HG03064 (cell line): ENCODE data around the gene CUX1.

Experiments
- ATAC-seq: cut with Tn5 transposase; IDR thresholded peaks from one replicate; pipeline ENCODE4 v1.9.1; 2021; ENCODE audit warnings: low read depth; ENCODE audit not compliant: unreplicated experiment

CUX1 gene

DNA sequence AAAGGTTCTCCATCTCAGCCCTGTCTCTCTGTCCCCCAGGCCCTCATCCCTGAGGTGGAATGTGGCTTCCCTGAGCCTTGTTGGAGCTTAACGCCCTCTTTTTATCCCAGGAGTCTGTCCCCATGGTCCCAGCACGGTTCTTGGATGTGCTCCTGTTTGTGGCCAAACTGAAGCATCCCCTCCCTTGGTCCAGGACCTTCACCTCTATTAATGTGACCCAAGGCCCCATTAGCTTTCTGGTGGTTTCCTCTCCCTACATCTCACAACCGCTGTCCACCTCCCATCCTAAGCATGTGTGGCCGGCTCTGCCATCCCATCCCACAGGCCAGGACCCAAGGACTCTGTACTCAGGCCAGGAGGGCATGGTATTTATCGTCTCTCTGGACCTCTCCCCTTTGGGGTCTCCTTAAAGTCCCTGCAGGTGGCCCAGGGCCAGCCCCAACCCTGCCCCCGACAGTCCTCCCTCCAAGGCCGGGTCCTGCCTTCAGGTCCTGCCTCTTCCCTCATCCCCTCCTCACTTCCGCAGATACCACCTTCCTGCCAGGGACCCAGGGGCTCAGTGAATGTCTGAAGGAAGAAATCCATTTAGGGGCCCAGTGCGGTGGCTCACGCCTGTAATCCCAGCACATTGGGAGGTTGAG, 453.9 kb downstream of the CUX1 start:
- ATAC-seq = no peak

DNA sequence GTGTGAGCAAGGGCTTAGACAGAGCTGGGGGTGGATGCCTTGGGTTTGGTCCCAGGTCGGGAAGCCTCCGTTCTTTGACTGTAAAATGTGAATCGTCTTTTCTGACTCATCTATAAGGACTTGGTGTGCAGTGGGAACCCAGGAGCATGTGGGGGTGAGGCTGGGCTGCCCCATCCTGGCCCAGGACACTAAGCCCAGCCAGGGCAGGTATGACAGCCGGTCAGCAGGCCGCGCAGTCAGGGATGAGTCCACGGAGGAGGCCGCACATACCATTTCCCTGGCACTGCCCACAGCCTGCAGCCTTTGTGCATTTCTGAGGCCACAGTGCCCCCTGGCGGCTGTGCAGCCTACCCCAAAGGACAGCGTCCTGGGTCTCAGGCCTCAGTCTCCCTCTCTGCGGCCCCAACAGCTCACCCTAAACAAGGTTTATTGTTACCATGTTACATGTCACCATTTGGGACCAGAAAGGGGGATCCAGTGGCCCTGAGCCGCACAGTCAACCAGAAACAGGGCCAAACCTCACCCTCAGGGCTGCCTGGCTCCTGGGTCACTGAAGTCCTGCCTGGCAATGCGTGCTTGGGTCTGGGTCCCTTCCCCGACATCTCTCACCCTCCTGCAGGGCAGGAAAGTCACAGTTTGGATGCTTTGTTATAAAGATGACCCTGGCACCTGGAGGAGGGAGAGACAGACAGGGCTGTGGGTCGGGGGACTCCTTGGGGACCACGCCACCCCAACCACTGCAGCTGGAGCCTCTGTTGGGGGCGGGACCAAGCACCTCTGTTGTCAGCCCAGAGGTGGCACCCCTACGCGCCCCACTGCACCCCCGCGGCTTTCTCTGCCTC, 454.9 kb downstream of the CUX1 start:
- no peak for ATAC-seq

DNA sequence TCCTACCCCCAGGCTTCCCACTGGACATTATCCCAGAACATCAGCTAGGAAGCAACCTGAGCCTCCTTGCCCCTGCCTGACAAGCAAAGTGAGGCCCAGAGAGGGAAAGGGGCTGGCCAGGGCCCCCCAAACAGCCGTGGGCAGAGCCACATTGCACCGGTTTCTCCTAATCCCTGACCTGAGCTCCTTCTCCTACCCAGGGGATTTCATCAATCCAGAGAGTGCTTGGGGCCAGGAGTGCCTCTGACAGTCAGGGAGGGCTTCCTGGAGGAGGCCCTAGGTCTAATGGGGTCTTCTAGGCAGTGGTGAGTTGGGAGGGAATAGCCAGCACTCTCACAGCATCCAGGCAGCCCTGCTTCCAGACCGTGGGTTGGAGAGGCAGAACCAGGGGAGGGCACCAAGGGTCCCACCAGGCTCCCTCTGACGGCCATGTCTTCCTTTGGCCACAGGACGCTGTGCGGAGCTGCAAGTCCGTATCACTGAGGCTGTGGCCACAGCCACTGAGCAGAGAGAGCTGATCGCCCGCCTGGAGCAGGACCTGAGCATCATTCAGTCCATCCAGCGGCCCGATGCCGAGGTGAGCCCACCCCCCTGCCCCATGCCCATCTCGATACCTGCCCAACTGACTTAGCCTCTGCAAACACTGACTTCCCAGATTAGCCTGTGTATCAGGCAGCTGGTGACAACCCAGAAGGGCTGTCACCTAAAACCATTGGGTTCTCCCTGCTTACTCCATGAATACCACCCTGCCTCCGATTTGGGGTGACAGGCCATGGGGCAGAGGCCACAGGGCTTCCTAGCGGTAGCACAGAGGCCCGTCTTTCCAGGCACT, 455.7 kb downstream of the CUX1 start:
- no peak for ATAC-seq

- no peak for ATAC-seq
These were observed 456.6 kb downstream of the CUX1 start for GRCh38 chr7:102273749-102274712.

- ATAC-seq = no peak
These were observed 457.8 kb downstream of the CUX1 start for GRCh38 chr7:102275123-102275703.

DNA sequence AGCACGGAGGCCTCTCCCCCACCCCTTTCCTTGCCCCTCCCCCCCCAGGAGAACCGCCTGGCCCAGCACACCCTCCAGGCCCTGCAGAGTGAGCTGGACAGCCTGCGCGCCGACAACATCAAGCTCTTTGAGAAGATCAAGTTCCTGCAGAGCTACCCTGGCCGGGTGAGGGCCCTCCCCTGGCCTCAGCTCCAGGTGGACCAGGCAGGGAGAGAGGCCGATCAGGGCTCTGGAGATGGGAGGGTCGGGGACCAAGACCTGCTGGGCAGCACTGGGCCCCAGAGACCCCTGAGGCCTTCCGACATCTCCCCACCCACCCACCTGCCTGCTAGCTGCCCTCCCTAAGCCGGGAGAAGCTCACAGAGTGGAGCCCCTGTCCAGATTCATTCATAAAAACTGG, 460.5 kb downstream of the CUX1 start:
- no peak for ATAC-seq

- peak; percentile 67 for ATAC-seq
These were observed 462.3 kb downstream of the CUX1 start for GRCh38 chr7:102279537-102280400.

- ATAC-seq = no peak
These were observed 463.1 kb downstream of the CUX1 start for GRCh38 chr7:102280521-102280920.

GRCh38 chr7:102281785-102282184, 464.4 kb downstream of the CUX1 start:
- no peak for ATAC-seq

DNA sequence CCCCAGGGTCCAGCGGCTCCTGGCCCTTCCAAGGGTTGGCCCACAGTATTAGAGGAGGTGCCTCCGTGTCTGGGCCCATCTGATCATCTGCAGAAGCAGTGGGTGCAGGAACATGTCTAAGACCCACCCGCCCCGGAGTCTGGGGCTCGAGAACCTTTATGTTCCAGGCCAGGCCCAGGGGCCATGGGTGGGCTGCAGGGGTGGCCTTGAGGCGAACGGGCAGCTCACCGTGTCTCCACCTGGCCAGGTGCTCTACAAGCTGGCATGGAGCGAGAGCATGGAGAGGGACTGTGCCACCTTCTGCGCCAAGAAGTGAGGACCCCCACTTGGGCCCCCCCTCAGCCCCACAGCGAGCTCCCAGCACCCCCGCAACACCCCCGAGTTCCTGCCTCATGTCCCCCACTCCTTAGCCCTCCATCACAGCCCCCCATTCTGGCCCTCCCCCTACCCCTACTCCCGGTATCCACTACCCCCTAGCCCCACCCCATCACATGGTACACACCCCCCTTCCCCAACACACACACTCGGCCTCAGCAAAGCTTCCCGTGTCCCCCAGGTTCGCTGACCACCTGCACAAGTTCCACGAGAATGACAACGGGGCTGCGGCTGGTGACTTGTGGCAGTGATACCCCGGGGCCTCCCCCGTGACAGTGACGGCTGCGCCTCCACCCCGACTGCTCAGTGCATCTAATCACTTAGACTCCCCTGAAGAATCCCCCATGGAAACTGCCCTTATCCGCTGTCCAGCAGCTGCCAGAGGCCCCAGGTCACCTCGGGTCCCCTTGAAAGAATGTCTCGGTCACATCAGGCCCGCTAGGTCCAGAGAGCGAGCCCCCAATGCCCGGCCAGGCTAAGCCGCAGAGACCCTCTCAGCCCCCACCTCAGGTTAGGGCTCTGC, 465.3 kb downstream of the CUX1 start:
- no peak for ATAC-seq

GRCh38 chr7:102283477-102284189, 466.2 kb downstream of the CUX1 start:
- ATAC-seq = no peak

DNA sequence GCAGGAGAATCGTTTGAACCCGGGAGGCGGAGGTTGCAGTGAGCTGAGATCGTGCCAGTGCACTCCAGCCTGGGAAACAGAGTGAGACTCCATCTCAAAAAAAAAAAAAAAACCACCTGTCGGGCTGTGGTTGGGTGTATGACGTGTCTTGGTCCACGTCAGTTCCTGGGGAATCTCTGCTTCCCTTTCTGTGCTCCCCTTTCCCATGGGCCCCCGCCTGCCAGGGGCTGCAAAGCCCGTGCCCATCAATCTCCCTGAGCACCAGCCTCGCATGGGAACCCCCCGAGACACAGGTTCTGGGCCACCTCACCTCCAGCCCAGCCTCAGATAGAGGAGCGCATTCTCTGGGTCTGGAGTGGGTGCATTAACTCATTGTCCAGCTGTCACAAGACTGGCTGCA, 467.0 kb downstream of the CUX1 start:
- no peak for ATAC-seq

DNA sequence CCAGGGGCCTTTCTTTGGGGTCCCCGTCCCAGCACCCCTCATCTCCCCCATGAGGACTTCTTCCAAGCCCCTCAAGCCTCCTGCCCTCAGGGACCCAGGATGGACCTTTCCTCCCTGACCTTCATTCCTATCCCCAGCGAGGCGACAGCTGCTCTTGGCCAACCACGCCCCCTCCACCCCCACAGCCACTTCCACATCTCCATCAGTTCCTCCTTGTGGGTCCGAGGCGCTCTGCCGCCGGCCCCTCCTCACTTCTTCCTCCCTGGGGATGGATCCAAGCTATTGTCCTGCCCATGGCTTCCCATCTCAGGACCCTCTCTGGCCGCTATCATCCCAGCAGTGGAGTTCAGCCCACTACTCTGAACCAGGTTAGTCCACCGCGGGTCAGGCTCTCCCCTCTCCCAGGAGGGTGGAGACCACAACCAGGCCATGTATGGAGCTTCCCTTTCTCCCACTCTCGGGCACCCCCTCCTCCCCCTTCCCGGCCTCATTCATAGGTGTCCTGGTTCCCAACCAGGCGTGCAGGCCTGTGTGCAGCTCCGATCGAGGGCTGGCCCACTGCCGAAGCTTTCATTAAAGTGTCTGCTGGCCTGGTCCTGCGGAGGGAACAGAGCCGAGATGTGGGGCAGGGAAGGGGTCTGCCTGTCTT, 467.6 kb downstream of the CUX1 start:
- no peak for ATAC-seq

DNA sequence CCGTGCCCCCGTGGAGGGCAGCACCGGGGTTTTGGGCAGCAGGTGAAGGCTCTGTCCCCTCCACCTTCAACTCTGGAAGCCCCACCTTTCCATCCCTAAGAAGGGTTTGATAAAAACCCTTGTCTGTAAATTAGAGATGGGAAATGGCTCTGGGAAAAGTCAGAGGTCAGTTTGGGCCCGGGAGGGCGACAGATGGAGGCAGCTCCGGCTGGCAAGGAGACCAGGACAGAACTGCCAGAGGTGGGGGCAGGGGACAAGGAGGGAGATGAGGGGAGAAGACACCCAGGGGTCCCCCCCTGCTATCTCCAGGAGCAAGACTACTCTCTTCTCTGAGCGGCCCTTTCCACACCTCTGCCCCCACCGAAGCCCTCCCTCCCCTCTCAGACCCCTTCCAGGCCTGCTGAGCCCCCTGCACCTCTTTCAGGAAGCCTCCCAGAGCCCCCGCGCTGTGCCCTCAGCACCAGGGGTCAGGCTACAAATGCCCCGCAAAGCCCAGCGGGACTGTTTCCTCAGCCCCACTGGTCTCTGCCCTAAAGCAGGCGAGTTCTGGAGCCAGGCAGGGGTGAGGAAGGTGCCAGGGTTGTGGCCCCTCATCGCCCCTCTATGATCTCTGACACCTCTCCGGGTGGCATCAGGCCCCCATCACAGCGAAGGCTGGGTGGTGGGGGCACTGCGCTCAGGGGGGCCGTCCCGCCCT, 468.3 kb downstream of the CUX1 start:
- no peak for ATAC-seq

GRCh38 chr7:102286237-102287110, 469.0 kb downstream of the CUX1 start, which contains the start of gene SH2B2:
Gene SH2B2 (plus strand): TSS chr7:102286868. CDS start chr7:102300551, 13,683 bp downstream.
- no peak for ATAC-seq
